ENCODE measurements around the gene HOXC11. TPM values are rescaled to one million over a fixed set of nuclear protein-coding genes. Genes with fewer than 3 reads are reported as not detected.
A peak's percentile ranks its signal among the peaks of the same experiment; 100 is the strongest.

Gene HOXC11
- total and polyA plus RNA-seq, 4 experiments from 2014 or later = not detected

DNA sequence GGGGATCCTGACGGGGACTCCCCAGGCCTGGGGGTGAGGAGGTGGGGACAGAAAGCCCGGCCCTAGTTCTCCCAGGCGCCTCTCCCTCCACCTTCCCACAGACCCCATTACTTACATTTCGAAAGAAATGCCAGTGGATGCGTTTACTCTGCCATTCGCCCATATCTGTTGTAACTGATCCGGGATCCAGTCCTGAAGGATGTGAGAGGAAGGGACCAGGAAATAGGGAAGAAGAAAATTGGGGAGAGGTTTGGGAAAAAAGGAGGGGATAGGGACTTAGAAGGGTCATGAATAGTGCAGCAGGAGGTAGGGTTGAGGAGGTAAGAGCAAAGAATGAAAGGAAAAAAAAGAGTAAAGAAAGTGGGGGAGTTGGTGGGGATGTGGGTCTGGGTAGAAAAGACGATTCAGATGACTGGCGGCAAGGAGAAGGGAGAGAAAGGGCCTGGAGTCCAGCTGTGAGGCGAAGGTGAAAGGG, 17.1 kb upstream of the HOXC11 start:
- Histone ChIP-seq H3K4me3 (ENCODE audit: low read length in 2 of 2) (no peak overlapping the region), H3K27me3 (ENCODE audit: insufficient read depth, low read length) (peaks cover 95% of the 10 kb centered on the region), H3K4me1 (ENCODE audit: insufficient read depth, low read length) (peaks cover 23% of the 10 kb centered on the region), H3K27ac (ENCODE audit: low read depth, low read length) (no peak overlapping the region), H3K9me3 (ENCODE audit: control insufficient read depth in 1 of 2, low read length in 2 of 2) (no peaks in the 10 kb centered on the region), H3K36me3 (ENCODE audit: insufficient read depth, low read length) (no peaks in the 10 kb centered on the region)
- no peak for DNase-seq
- POLR2A ChIA-PET (ENCODE audit: partially characterized antibody) = interaction anchor here (0.7 kb wide), 1 partner anchor 39 kb away, joined by 3 read pairs; no protein-coding TSS in a partner anchor
- Mint-ChIP-seq H3K4me1 (peaks cover 9 to 57% (median 31%) of the 10 kb centered on the region in 4 donors), H3K27ac (peak overlapping the region in 3 of 7 donors; percentile 36 to 84 (median 57)), H3K4me3 (peak overlapping the region in 6 of 8 donors; percentile 2 to 61 (median 15)), H3K9me3 (peaks cover 0 to 52% (median 6%) of the 10 kb centered on the region in 8 donors), H3K27me3 (peaks cover 74 to 79% of the 10 kb centered on the region in 2 donors), H3K36me3 (no peaks in the 10 kb centered on the region)
- CTCF ChIA-PET (ENCODE audit: partially characterized antibody) = no interaction called here
- intact Hi-C loops (cut with micrococcal nuclease) = no loop called here

DNA sequence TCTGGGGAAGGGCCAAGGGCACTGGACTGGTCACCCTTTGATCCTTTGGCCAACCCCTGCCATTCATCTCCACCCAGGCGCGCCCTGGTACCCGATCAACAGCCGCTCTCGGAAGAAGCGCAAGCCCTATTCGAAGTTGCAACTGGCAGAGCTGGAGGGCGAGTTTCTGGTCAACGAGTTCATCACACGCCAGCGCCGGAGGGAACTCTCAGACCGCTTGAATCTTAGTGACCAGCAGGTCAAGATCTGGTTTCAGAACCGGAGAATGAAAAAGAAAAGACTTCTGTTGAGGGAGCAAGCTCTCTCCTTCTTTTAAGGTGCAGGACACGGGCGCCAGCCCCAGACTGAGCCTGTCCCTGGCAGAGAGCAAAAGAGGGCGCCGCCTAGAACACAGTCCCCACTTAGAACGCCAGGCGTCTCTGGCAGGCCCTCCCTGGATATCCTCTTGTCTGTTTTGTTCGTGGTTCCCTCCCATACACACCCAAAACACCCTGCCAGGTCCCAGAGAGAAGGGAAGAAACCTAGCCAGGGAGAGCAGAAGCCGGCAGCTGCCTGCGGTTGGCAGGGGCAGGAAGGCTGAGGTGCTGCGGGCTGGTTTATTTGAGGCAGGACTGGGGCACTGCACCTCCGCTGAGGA, 16.6 kb upstream of the HOXC11 start:
- Mint-ChIP-seq H3K9me3 (peaks cover 0 to 48% (median 6%) of the 10 kb centered on the region in 8 donors), H3K36me3 (no peaks in the 10 kb centered on the region), H3K4me3 (peak overlapping the region in 5 of 8 donors; percentile 2 to 61 (median 25)), H3K27me3 (peaks cover 70 to 75% of the 10 kb centered on the region in 2 donors), H3K27ac (peak overlapping the region in 3 of 7 donors; percentile 51 to 84 (median 57)), H3K4me1 (peaks cover 9 to 54% (median 29%) of the 10 kb centered on the region in 4 donors)
- intact Hi-C loops (cut with micrococcal nuclease) = no loop called here
- Histone ChIP-seq H3K9me3 (ENCODE audit: control insufficient read depth in 1 of 2, low read length in 2 of 2) (no peaks in the 10 kb centered on the region), H3K4me1 (ENCODE audit: insufficient read depth, low read length) (peaks cover 18% of the 10 kb centered on the region), H3K36me3 (ENCODE audit: insufficient read depth, low read length) (no peaks in the 10 kb centered on the region), H3K27ac (ENCODE audit: low read depth, low read length) (no peak overlapping the region), H3K4me3 (ENCODE audit: low read length in 2 of 2) (no peak overlapping the region), H3K27me3 (ENCODE audit: insufficient read depth, low read length) (peaks cover 90% of the 10 kb centered on the region)
- ChIA-PET CTCF (ENCODE audit: partially characterized antibody) (no interaction called here), POLR2A (ENCODE audit: partially characterized antibody) (interaction anchor here (0.7 kb wide), 1 partner anchor 39 kb away, joined by 3 read pairs; no protein-coding TSS in a partner anchor)
- DNase-seq = no peak

DNA sequence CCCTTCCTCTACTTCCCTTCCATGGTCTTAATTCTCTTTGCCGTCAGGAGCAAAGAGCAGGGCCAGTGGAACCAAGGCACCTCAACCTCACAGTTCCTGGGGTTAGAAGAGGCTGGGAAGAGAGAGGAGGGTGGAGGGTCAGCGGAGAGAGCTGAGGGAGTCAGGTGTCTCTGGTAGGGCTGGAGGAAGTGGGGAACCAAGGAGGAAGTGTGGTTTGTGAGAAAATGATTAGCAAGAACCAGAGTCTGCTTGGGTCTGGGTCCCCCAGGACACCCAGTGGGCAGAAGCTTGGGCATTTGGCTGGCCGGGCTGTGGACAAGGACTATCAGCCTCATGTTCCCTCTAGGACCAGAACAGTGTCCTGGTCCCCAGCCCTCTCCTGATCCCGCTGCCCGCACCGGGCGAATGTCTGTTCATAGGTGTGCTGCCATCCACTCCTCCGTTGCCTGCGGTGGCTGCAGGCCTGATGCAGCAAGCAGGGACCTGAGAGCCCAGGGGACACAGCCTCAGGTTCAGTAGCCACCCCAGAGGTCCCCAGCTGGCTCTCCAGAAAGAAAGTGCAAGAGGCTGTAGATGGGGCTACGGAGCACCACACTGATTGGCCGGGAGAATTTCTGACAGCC, 15.9 kb upstream of the HOXC11 start:
- no peaks in the 10 kb centered on the region for H3K36me3 Mint-ChIP-seq
- ChIA-PET CTCF (ENCODE audit: partially characterized antibody) (no interaction called here), POLR2A (ENCODE audit: partially characterized antibody) (no interaction called here)
- DNase-seq = no peak
- H3K4me3 Mint-ChIP-seq = peak overlapping the region in 3 of 8 donors; percentile 7 to 65 (median 25)
- no peaks in the 10 kb centered on the region for H3K9me3 ChIP-seq (ENCODE audit: control insufficient read depth in 1 of 2, low read length in 2 of 2)
- peaks cover 0 to 42% (median 6%) of the 10 kb centered on the region in 8 donors for H3K9me3 Mint-ChIP-seq
- H3K4me1 Mint-ChIP-seq = peaks cover 9 to 47% (median 26%) of the 10 kb centered on the region in 4 donors
- H3K27me3 Mint-ChIP-seq = peaks cover 70 to 74% of the 10 kb centered on the region in 2 donors
- intact Hi-C loops (cut with micrococcal nuclease) = no loop called here
- peaks cover 90% of the 10 kb centered on the region for H3K27me3 ChIP-seq (ENCODE audit: insufficient read depth, low read length)
- H3K4me3 ChIP-seq (ENCODE audit: low read length in 2 of 2) = no peak overlapping the region
- no peak overlapping the region for H3K27ac ChIP-seq (ENCODE audit: low read depth, low read length)
- H3K36me3 ChIP-seq (ENCODE audit: insufficient read depth, low read length) = no peaks in the 10 kb centered on the region
- peak overlapping the region in 1 of 7 donors; percentile 84 for H3K27ac Mint-ChIP-seq
- H3K4me1 ChIP-seq (ENCODE audit: insufficient read depth, low read length) = peaks cover 15% of the 10 kb centered on the region

DNA sequence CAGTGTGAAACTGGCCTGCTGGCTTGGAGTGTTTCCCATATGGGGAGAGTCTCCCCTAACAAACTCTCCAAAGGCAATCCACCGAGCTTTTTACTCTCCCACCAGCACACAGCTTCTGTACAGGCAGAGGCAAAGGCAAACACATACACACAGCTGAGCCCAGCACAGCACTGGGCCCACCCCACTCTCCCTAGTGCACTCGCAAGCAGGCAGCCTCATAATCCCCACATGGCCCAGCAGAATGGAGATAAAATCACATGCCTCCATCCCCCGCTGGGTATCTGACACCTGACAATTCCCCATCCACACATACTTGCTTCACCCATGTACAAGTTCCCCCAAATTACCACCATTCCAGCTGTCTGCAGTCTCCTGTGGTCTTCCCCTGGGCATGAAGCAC, 14.8 kb upstream of the HOXC11 start:
- DNase-seq = no peak
- peaks cover 0 to 34% (median 5%) of the 10 kb centered on the region in 8 donors for H3K9me3 Mint-ChIP-seq
- Histone ChIP-seq H3K36me3 (ENCODE audit: insufficient read depth, low read length) (no peaks in the 10 kb centered on the region), H3K4me1 (ENCODE audit: insufficient read depth, low read length) (peaks cover 18% of the 10 kb centered on the region), H3K27me3 (ENCODE audit: insufficient read depth, low read length) (peaks cover 89% of the 10 kb centered on the region), H3K27ac (ENCODE audit: low read depth, low read length) (no peak overlapping the region), H3K4me3 (ENCODE audit: low read length in 2 of 2) (no peak overlapping the region), H3K9me3 (ENCODE audit: control insufficient read depth in 1 of 2, low read length in 2 of 2) (no peaks in the 10 kb centered on the region)
- peak overlapping the region in 2 of 7 donors; percentile 5 to 33 for H3K27ac Mint-ChIP-seq
- ChIA-PET CTCF (ENCODE audit: partially characterized antibody) (no interaction called here), POLR2A (ENCODE audit: partially characterized antibody) (no interaction called here)
- intact Hi-C loops (cut with micrococcal nuclease) = no loop called here
- H3K27me3 Mint-ChIP-seq = peaks cover 71 to 75% of the 10 kb centered on the region in 2 donors
- no peaks in the 10 kb centered on the region for H3K36me3 Mint-ChIP-seq
- no peak overlapping the region for H3K4me3 Mint-ChIP-seq
- peaks cover 9 to 38% (median 24%) of the 10 kb centered on the region in 4 donors for H3K4me1 Mint-ChIP-seq

DNA sequence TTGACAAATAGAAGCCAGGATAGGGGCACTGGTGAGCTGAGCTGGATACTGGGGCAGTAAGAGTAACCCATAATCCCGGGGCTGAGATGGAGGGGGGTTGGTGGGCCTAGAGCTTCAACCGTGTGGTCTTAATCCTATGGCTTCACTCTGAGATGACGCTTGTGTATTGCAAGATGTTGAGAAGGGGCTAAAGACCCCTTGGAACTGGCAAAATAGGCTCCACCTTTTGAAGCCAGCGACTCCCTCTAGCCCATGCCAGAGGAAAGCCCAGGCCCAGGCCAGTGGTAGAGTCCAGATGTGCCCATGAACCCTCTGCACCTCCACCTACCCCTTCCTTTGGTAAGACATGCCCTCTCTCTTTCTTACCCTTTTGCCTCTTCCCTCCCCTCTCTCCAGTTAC, 13.6 kb upstream of the HOXC11 start:
- POLR2A ChIA-PET (ENCODE audit: partially characterized antibody) = interaction anchor here (0.6 kb wide), 1 partner anchor 13 kb away, joined by 3 read pairs; no protein-coding TSS in a partner anchor
- peaks cover 0 to 28% (median 2%) of the 10 kb centered on the region in 8 donors for H3K9me3 Mint-ChIP-seq
- peaks cover 89% of the 10 kb centered on the region for H3K27me3 ChIP-seq (ENCODE audit: insufficient read depth, low read length)
- peak overlapping the region in 1 of 7 donors; percentile 56 for H3K27ac Mint-ChIP-seq
- H3K4me3 ChIP-seq (ENCODE audit: low read length in 2 of 2) = no peak overlapping the region
- peaks cover 68 to 74% of the 10 kb centered on the region in 2 donors for H3K27me3 Mint-ChIP-seq
- H3K27ac ChIP-seq (ENCODE audit: low read depth, low read length) = no peak overlapping the region
- no peak for DNase-seq
- H3K4me3 Mint-ChIP-seq = no peak overlapping the region
- H3K9me3 ChIP-seq (ENCODE audit: control insufficient read depth in 1 of 2, low read length in 2 of 2) = no peaks in the 10 kb centered on the region
- peaks cover 13 to 36% (median 26%) of the 10 kb centered on the region in 4 donors for H3K4me1 Mint-ChIP-seq
- peaks cover 30% of the 10 kb centered on the region for H3K4me1 ChIP-seq (ENCODE audit: insufficient read depth, low read length)
- no peaks in the 10 kb centered on the region for H3K36me3 Mint-ChIP-seq
- intact Hi-C loops (cut with micrococcal nuclease) = no loop called here
- H3K36me3 ChIP-seq (ENCODE audit: insufficient read depth, low read length) = no peaks in the 10 kb centered on the region
- CTCF ChIA-PET (ENCODE audit: partially characterized antibody) = no interaction called here

DNA sequence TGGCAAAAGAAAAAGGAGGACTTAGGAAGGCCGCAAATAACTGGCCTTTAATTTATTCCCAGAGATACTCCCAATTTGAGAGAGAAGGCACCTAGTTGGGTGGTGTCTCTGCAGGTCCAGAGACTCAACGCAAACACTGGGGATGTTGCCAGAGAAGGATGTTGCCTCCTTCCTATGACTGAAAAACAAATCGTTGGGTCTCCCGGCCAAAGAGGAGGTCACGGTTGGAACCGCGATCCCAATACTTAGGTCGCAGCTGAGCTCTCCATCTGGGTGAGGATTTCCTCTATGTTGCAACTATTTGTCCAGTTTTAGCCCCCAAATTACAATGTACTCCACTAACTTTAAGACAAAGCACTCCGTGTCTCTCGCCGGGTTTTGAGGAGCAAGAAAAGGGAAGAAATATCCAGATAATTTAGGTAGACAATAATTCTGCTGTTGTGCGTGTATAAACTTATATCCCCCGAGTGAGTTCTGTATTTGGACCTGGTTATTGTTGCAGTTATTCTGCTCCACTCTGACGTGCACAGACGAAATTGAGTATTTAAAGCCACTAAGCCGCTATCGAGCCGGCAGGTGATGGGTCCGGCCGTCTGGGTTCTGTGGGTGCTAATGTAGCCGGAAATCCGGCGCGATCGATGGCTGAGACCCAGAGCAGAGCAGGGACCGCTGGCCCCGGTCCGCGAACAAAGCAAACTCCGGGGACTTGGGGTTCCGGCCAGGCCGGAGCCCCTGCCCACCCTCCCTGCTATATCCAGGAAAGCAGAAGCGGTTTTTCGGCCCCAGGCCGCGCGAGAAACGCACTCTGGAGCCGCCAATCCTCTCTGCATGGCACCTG, 12.5 kb upstream of the HOXC11 start:
- Histone ChIP-seq H3K27ac (ENCODE audit: low read depth, low read length) (no peak overlapping the region), H3K36me3 (ENCODE audit: insufficient read depth, low read length) (no peaks in the 10 kb centered on the region), H3K9me3 (ENCODE audit: control insufficient read depth in 1 of 2, low read length in 2 of 2) (no peaks in the 10 kb centered on the region), H3K4me3 (ENCODE audit: low read length in 2 of 2) (no peak overlapping the region), H3K27me3 (ENCODE audit: insufficient read depth, low read length) (peaks cover 92% of the 10 kb centered on the region), H3K4me1 (ENCODE audit: insufficient read depth, low read length) (peaks cover 40% of the 10 kb centered on the region)
- peaks cover 0 to 24% (median 2%) of the 10 kb centered on the region in 8 donors for H3K9me3 Mint-ChIP-seq
- peaks cover 15 to 47% (median 34%) of the 10 kb centered on the region in 4 donors for H3K4me1 Mint-ChIP-seq
- H3K27me3 Mint-ChIP-seq = peaks cover 71 to 80% of the 10 kb centered on the region in 2 donors
- intact Hi-C loops (cut with micrococcal nuclease) = no loop called here
- ChIA-PET CTCF (ENCODE audit: partially characterized antibody) (no interaction called here), POLR2A (ENCODE audit: partially characterized antibody) (no interaction called here)
- H3K4me3 Mint-ChIP-seq = peak overlapping the region in 2 of 8 donors; percentile 3 to 32
- no peak for DNase-seq
- peak overlapping the region in 4 of 7 donors; percentile 0 to 56 (median 24) for H3K27ac Mint-ChIP-seq
- no peaks in the 10 kb centered on the region for H3K36me3 Mint-ChIP-seq

Data from CD4-positive, alpha-beta memory T cell (primary cell).